Measurements from ENCODE around the gene FOXO3. TPM values are rescaled to one million over a fixed set of nuclear protein-coding genes. Genes with fewer than 3 reads are reported as not detected.

Gene FOXO3
- total and polyA plus RNA-seq, 2 of the 13 experiments (the other 11 are each of a cell fraction or from before 2014, with no cell fraction given) = 16.0 to 22.5 TPM

- TF ChIP-seq GLMP (CRISPR knock-in tag; IDR thresholded peaks at IDR 0.05; ENCODE audit: borderline replicate concordance) = no peak
- TF ChIP-seq ZFY (CRISPR knock-in tag; IDR thresholded peaks at IDR 0.05) = no peak
- no peak for TF ChIP-seq CEBPG (CRISPR knock-in tag; IDR thresholded peaks at IDR 0.05)
Measured at GRCh38 chr6:108544606-108545005, 16.1 kb upstream of the FOXO3 start (continued).

GRCh38 chr6:108546079-108547049, 14.4 kb upstream of the FOXO3 start:
- TF ChIP-seq ZFY (CRISPR knock-in tag; IDR thresholded peaks at IDR 0.05) (no peak), ZBTB10 (CRISPR knock-in tag; IDR thresholded peaks at IDR 0.05; ENCODE audit: borderline replicate concordance) (no peak), HOXA9 (CRISPR knock-in tag; IDR thresholded peaks at IDR 0.05; ENCODE audit: borderline replicate concordance) (no peak), POGK (CRISPR knock-in tag; conservative IDR thresholded peaks at IDR 0.05) (peak; percentile 47; the same call in 1 of the 2 replicates), ZNF850 (CRISPR knock-in tag; conservative IDR thresholded peaks at IDR 0.05) (no peak), SP1 (IDR thresholded peaks at IDR 0.05) (no peak), SP1 (CRISPR knock-in tag; IDR thresholded peaks at IDR 0.05) (no peak)
- no TSS peak for BruUV-seq (replicated peaks)
- in situ Hi-C loops (cut with HindIII; ENCODE audit: extremely low pct_ligation_motif_present, low pct_unique_long_range_greater_than_20kb) = no loop called here
- POLR2A ChIA-PET = no interaction called here
- CTCF ChIA-PET (ENCODE audit: low intra/inter-chr PET ratio, low total read pairs) = no interaction called here
- Histone ChIP-seq H3K9ac (ENCODE audit: insufficient read depth, low read depth, low read length) (no peak overlapping the region), H3K27ac (ENCODE audit: extremely low read length, insufficient read depth, low read length) (no peak overlapping the region), H3K36me3 (replicated peaks in 1 of 2; ENCODE audit: control insufficient read depth in 1 of 2, insufficient read depth in 2 of 2, low read length in 2 of 2) (no peaks in the 10 kb centered on the region), H3K4me3 (replicated peaks in 1 of 3; ENCODE audit: insufficient read depth in 1 of 3, low read depth in 2 of 3, low read length in 3 of 3) (no peak overlapping the region), H3K27me3 (ENCODE audit: control insufficient read depth in 1 of 2, insufficient read depth in 2 of 2, low read length in 2 of 2) (peaks cover 0 to 11% of the 10 kb centered on the region in 2 experiments; a peak in 1 of 5 replicates), H2AFZ (ENCODE audit: low read length) (no peak overlapping the region), H4K20me1 (ENCODE audit: insufficient read depth, low read length) (no peaks in the 10 kb centered on the region), H3K4me1 (ENCODE audit: insufficient read depth, low read length) (peaks cover 5% of the 10 kb centered on the region; the same call in 1 of the 2 replicates), H3K79me2 (ENCODE audit: insufficient read depth, low read length) (no peaks in the 10 kb centered on the region), H3K4me2 (ENCODE audit: low read depth, low read length) (no peak overlapping the region), H3K9me3 (ENCODE audit: low read length) (no peaks in the 10 kb centered on the region)
- 53% methylated on average over 6 of the region's 6 CpGs for WGBS (ENCODE audit: low lambda C conversion rate)
- no peak for DNase-seq (ENCODE audit: low spot score)
- intact Hi-C loops (cut with micrococcal nuclease; ENCODE audit: unreplicated experiment) = no loop called here
- no peak for ATAC-seq
- FAIRE-seq = no peak
